K562 treated with DMSO at 1 percent for 48 hours (cell line): Measurements from ENCODE around the gene PASK. TPM values are rescaled to one million over a fixed set of nuclear protein-coding genes. Genes with fewer than 3 reads are reported as not detected.

Experiments used
- total RNA-seq: library from RNA; unstranded; fragments of 300-600 nt; gene quantifications from 2 replicates; pipeline ENCODE4 v1.2.3, GENCODE V29; 2022; ENCODE audit warnings: low replicate concordance; ENCODE audit errors: extremely low read depth

Gene PASK
- total RNA-seq, result not detected in 2 replicates

GRCh38 chr2:241148891-241149674 is at the start of gene PASK:
Gene PASK, minus strand, starts transcription at chr2:241149472. Its CDS starts 6,440 bp downstream, at chr2:241143032.

GRCh38 chr2:241188361-241189092 is 39.3 kb upstream of the PASK start, which contains the start of gene ANO7:
Gene ANO7, plus strand, starts transcription at chr2:241188677. Its CDS starts 1,387 bp downstream, at chr2:241190064.

GRCh38 chr2:241149925-241150659 is 820 bp upstream of the PASK start, which contains the start of gene PPP1R7:
Gene PPP1R7, plus strand, starts transcription at chr2:241150467. Its CDS starts 29 bp downstream, at chr2:241150496.

GRCh38 chr2:241102239-241102803 is 47.0 kb downstream of the PASK start, which contains the start of gene MTERF4:
Gene MTERF4, minus strand, starts transcription at chr2:241102287. Its CDS starts 14 bp downstream, at chr2:241102273.

Other genes with a start within 250 kb of the PASK start
- gene CROCC2, start 243.1 kb downstream of the PASK start, total RNA-seq, result not detected in 2 replicates
- not detected in 2 replicates for gene SNED1, start 150.9 kb downstream of the PASK start, total RNA-seq
- not detected in 2 replicates for gene MTERF4, start 47.2 kb downstream of the PASK start, total RNA-seq
- not detected in 2 replicates for gene PPP1R7, start 995 bp upstream of the PASK start, total RNA-seq
- not detected in 2 replicates for gene ANO7, start 39.2 kb upstream of the PASK start, total RNA-seq
- gene HDLBP, start 166.2 kb upstream of the PASK start, total RNA-seq, result 435 TPM in 1 of 2 replicates, not detected in the other
- gene SEPTIN2, start 166.5 kb upstream of the PASK start, total RNA-seq, result not detected in 2 replicates
- gene FARP2, start 206.8 kb upstream of the PASK start, total RNA-seq, result not detected in 2 replicates